RKO (cell line): ENCODE data around the gene PIGV.
"Not testable (repeated sequence)": the region's sequence is repeated elsewhere in the genome, so short reads cannot be mapped to it uniquely, and the experiment has no call there.

Source experiments
- DNase-seq: peaks from one replicate; pipeline ENCODE4 v3.0.0-alpha.2; 2016; ENCODE audit warnings: low spot score

Gene PIGV

DNA sequence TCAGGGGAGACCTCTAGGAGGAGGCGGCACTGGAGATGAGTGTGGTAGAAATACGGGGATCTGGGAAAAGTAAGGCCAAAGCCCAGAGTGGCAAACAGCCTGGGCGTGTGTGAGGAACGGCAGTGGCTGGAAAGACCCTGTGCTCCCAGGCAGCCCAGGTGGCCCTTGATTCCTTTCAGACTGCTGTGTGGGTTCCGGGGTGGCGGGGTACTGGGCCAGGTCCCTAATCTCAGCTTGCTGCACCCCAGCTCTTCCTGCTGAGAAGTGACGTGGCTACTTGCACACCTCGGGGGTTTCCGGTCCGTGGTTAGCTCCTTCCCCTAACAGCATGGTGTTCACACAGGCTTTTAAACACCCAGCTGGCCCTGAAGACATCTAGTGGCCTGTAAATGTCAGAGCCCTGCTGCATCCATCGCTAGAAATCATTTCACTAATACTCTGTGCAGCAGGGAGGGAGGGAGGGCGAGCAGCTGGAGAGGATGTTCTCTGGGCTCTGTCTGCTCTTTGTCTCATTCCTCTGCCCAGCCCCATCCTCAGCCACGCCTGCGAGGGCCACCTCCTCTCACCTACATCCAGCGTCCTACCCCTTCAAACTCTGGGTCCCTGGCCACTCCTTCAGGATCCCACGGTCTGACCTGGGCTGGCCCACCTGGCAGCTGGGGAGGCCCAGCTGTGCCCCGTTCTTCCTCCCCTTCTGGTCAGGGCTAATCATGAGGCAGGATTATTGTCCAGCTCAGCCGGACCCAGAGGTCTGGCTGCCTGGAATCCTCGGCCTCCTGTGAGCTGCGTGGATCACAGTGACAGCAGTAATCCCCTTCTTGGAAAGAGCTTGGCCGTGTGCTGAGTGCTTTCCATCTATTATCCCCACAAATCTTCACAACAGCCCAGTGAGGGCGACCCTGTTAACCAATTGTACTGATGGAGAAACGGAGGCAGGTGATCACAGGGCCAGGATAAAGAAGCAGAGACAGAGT lies 46.0 kb downstream of the PIGV start:
- DNase-seq = no peak

DNA sequence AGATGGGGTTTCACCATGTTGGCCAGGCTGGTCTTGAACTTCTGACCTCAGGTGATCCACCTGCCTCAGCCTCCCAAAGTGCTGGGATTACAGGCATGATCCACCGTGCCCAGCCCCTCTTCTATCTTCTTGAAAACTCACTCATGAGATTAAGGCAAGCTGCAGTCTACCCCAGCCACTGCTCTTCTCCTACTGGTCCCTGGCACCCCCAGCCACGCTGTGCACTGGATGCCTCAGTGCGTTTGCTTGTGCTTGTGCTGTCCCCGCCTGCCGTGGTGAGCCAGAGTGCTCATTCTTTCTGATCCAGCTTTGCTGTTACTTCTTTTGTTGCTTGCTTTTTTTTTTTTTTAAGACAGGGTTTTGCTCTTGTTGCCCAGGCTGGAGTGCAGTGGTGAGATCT lies 49.9 kb downstream of the PIGV start:
- not testable (repeated sequence) for DNase-seq

DNA sequence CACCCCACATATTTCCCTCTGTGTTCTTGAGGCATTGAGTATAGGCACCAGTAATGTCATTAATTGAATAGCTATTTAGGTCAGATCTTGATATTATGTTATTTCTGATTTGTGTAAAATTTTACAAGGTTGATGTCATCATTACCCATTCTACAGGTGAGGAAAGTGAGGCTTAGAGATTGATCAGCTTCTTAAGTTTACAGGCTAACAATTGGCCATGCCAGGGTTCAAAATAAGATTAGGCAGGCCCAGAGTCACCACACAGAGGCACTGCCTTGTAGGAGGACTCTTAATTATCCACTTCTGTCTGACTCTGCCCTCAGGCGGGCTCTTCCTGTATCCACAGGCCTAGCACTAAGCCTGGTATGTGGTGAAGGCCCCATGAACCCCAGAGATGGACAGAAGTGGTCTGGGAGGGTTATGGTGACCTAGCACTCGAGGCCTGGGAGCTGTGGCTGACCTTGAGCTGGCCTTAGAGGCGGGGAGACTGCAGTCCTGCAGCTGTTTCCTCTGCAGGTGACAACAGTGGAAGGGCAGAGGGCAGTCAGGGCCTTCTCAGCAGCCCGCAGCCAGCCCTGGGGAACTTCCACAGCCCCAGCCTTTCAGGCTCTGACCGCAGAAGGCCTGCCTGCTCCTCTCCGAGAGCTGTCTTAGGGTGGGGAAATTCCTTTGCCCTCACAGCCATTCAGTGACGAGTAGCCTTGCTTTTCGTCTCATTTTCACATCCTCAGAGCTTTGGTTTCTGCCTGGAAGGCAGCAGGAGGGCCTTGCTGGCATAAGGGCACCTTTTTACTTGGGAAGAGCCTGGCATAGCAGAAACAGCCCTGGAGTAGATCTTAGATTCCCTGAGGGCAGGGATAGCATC lies 51.0 kb downstream of the PIGV start:
- no peak for DNase-seq

DNA sequence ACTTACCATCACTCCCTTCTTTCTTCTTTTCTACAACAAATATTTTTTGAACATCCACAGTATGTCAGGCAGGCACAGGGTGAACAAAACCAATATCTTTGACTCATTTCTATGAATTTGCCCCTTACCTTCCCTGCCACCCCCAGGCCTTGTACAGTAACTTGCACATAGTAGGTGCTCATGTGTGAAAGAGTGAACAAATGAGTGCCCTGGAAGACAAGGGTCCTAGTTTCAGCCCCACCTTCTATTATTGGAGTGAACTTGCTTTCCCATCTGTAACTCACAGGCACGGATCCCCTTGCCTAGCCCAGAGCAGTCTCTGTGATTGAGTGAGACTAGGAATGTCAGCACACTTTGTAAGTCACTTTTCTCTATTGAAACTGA lies 51.6 kb downstream of the PIGV start:
- DNase-seq = no peak

DNA sequence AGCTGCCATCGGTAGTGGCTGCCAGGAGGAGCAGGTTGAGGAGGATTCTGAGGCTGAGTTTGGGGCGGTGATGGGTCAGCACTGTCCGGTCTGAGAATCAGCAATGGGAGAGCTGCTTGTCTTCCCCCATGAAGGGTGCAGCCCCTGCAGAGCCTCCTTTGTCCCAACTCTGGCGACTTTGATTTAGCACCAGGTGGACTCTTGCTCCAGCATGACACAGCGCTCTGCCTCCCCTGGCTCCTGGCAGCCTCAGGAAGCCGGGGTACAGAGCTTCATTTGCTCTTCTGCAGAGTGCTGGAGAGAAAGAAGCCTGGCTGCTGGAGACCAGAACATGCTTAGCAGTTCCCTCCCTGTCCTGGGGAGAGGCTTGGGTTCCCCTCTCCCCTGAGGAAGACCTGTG lies 52.0 kb downstream of the PIGV start:
- DNase-seq = no peak

DNA sequence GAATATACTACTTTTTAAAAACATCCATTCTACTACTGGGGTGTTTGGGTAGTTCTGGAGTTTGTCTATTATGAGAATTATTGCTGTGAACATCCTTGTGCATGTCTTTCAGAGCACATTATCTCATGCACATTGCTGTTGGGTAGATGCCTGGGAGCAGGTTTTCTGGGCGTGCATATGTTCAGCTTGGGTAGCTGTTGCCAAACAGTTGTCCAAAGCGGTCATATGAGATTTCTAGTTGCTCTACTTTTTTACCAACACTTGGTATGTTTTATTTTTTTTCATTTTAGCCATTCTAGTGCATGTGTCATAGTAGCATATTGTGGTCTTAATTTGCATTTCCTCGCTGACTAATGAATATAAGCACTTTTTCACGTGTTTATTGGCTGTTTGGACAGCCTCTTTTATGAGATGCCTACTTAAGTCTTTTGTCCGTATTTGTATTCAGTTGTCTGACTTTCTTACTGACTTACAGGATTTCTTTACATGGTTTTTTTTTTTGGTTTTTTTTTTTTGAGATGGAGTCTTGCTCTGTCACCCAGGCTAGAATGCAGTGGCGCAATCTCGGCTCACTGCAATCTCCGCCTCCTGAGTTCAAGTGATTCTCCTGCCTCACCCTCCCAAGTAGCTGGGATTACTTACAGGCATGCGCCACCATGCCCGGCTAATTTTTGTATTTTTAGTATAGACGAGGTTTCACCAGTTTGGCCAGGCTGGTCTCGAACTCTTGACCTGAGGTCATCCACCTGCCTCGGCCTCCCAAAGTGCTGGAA lies 56.9 kb downstream of the PIGV start:
- no peak for DNase-seq

DNA sequence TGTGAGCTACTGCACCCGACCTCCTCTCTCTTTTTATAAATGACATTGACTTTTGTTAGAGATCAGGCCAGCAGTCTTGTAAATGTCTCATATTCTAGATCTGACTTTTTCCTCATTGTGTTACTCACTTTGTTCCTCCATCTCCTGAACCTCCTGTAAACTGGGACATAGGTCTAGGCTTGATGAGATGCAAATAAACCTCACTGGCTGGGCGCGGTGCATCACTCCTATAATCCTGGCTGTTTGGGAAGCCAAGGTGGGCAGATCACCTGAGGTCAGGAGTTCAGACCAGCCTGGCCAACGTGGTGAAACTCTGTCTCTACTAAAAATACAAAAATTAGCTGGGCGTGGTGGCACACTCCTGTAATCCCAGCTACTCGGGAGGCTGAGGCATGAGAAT lies 60.1 kb downstream of the PIGV start:
- not testable (repeated sequence) for DNase-seq
